Tibial artery (tissue), 4 donors: Measurements from ENCODE around the gene SCRN3.

Experiments
- DNase-seq, 2 donors: peaks; one replicate each; pipeline ENCODE4 v3.0.0-alpha.2; 2019
- H3K27ac ChIP-seq, 2 donors: fragments of 200-600 bp; sonication (generic) in 1 of 2; 1 replicate in 1 of 2; 2 replicates in 1 of 2; pipeline ENCODE4 v1.5.1; 2018 to 2019; ENCODE audit warnings: mild to moderate bottlenecking in 1 of 2
- H3K27me3 ChIP-seq, 2 donors: fragments of 200-600 bp; sonication (generic) in 1 of 2; one replicate each; pipeline versions ENCODE4 v1.5.1 to v1.6.0; 2016 to 2019
- H3K36me3 ChIP-seq, 3 donors: fragments of 200-600 bp; sonication (generic) in 2 of 3; one replicate each; pipeline ENCODE4 v1.5.1; 2016 to 2019; ENCODE audit warnings: mild to moderate bottlenecking in 2 of 3
- H3K4me1 ChIP-seq, 4 donors: fragments of 200-600 bp; sonication (generic) in 2 of 4; 1 replicate in 3 of 4; 2 replicates in 1 of 4; pipeline ENCODE4 v1.5.1; 2016 to 2019
- H3K4me3 ChIP-seq, 2 donors: fragments of 200-600 bp; sonication (generic) in 1 of 2; 1 replicate in 1 of 2; 2 replicates in 1 of 2; pipeline ENCODE4 v1.5.1; 2018 to 2019; ENCODE audit warnings: mild to moderate bottlenecking in 2 of 2
- H3K9me3 ChIP-seq, 3 donors: fragments of 200-600 bp; sonication (generic) in 1 of 3; one replicate each; pipeline ENCODE4 v1.5.1; 2016 to 2019
- intact Hi-C: fragments of 100-400 bp; cut with DNase I; formaldehyde crosslinking; loops from one replicate; pipeline ENCODE4 v1.15.0; 2023; ENCODE audit warnings: low total_unique reads
- TF ChIP-seq, protein P1 (sequence below), 2 experiments: fragments of 200-600 bp in 1 of 2; fragments of 450-650 bp in 1 of 2; IDR thresholded peaks; one replicate each; pipeline ENCODE4 v1.5.1; 2017 to 2019; ENCODE audit warnings: antibody characterized with exemption in 2 of 2, mild to moderate bottlenecking in 1 of 2, moderate library complexity in 1 of 2

The SCRN3 gene

DNA sequence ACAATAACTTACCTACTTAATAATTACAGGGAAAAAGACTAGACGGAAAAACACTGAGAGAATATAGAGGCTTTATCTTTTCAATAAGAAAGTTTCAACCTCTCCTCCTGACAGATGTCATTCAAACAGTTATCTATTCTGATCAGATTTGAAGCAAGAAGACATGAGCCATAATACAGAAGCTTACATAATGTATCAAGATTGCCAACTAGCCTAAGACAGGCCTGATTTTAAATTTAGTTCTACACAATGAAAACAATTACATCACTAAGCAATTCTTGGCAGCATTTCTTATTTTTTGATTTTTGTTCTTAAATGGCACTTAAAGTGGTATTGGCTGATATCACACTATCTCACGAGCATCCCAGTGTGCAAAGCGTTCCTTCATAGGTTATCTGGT, 49.7 kb downstream of the SCRN3 start:
- Histone ChIP-seq H3K4me1 (peaks cover 0 to 24% (median 9%) of the 10 kb centered on the region in 4 donors), H3K27me3 (no peaks in the 10 kb centered on the region), H3K36me3 (peaks cover 0 to 16% (median 15%) of the 10 kb centered on the region in 3 donors), H3K27ac (peak overlapping the region in 1 of 2 donors; percentile 8), H3K9me3 (no peaks in the 10 kb centered on the region), H3K4me3 (no peak overlapping the region)
- no peak for DNase-seq
- intact Hi-C loops = no loop called here
- TF ChIP-seq, protein P1, sequence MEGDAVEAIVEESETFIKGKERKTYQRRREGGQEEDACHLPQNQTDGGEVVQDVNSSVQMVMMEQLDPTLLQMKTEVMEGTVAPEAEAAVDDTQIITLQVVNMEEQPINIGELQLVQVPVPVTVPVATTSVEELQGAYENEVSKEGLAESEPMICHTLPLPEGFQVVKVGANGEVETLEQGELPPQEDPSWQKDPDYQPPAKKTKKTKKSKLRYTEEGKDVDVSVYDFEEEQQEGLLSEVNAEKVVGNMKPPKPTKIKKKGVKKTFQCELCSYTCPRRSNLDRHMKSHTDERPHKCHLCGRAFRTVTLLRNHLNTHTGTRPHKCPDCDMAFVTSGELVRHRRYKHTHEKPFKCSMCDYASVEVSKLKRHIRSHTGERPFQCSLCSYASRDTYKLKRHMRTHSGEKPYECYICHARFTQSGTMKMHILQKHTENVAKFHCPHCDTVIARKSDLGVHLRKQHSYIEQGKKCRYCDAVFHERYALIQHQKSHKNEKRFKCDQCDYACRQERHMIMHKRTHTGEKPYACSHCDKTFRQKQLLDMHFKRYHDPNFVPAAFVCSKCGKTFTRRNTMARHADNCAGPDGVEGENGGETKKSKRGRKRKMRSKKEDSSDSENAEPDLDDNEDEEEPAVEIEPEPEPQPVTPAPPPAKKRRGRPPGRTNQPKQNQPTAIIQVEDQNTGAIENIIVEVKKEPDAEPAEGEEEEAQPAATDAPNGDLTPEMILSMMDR (IDR thresholded peaks at IDR 0.05) = no peak

DNA sequence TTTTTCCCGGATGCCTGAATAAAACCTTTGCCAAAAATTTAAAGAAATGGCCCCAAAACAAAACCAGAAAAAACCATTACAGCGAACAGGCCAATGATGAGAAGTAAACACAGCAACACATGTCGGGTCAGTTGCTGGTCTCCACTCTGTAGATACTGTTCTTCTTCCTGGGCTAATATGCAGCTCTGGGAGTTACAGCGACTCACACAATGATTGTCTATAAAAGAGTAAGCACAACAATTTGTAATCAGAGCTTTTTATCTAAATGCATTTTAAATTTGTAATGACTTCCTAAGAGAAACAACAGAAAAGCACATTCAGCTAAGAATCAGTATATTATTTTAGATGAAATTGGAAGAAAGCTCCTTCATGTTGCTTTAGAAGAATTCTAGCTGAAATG, 51.0 kb downstream of the SCRN3 start:
- Histone ChIP-seq H3K36me3 (peaks cover 0 to 16% (median 14%) of the 10 kb centered on the region in 3 donors), H3K4me3 (no peak overlapping the region)
- TF ChIP-seq, protein P1 (IDR thresholded peaks at IDR 0.05) = no peak

GRCh38 chr2:174449033-174449432, 53.5 kb downstream of the SCRN3 start:
- Histone ChIP-seq H3K36me3 (peaks cover 6 to 24% (median 11%) of the 10 kb centered on the region in 3 donors), H3K27me3 (no peaks in the 10 kb centered on the region), H3K27ac (no peak overlapping the region), H3K4me3 (no peak overlapping the region), H3K4me1 (peaks cover 0 to 14% (median 6%) of the 10 kb centered on the region in 4 donors), H3K9me3 (no peaks in the 10 kb centered on the region)
- intact Hi-C loops = no loop called here
- DNase-seq = no peak
- TF ChIP-seq, protein P1 (IDR thresholded peaks at IDR 0.05) = no peak

More for the DNA sequence above, 51.0 kb downstream of the SCRN3 start:
- H3K9me3 ChIP-seq = no peaks in the 10 kb centered on the region
- intact Hi-C loops = no loop called here
- DNase-seq = no peak
- no peaks in the 10 kb centered on the region for H3K27me3 ChIP-seq
- no peak overlapping the region for H3K27ac ChIP-seq
- H3K4me1 ChIP-seq = peaks cover 0 to 24% (median 9%) of the 10 kb centered on the region in 4 donors

GRCh38 chr2:174450021-174450816, 54.7 kb downstream of the SCRN3 start:
- H3K9me3 ChIP-seq = no peaks in the 10 kb centered on the region
- intact Hi-C loops = no loop called here
- H3K27ac ChIP-seq = no peak overlapping the region
- H3K27me3 ChIP-seq = no peaks in the 10 kb centered on the region
- peaks cover 0 to 7% (median 2%) of the 10 kb centered on the region in 4 donors for H3K4me1 ChIP-seq
- H3K4me3 ChIP-seq = no peak overlapping the region
- DNase-seq = no peak
- TF ChIP-seq, protein P1 (IDR thresholded peaks at IDR 0.05) = no peak
- H3K36me3 ChIP-seq = peaks cover 6 to 24% (median 11%) of the 10 kb centered on the region in 3 donors

DNA sequence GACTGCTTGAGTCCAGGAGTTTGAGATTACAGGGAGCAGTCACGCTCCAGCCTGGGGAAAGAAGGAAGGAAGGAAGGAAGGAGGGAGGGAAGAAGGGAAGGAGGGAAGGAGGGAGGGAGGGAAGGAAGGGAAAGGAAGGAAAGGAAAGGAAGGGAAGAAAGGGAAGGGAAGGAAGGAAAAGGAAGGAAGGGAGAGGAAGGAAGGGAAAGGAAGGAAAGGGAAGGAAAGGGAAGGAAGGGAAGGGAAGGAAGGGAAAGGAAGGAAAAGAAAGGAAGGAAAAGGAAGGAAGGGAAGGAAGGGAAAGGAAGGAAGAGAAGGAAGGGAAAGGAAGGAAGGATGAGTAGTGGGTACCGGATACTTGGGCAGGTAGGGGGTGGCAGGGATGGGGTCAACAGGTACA, 59.0 kb downstream of the SCRN3 start:
- intact Hi-C loops = no loop called here
- TF ChIP-seq, protein P1 (IDR thresholded peaks at IDR 0.05) = no peak
- H3K36me3 ChIP-seq = peaks cover 13 to 42% (median 27%) of the 10 kb centered on the region in 3 donors
- H3K4me1 ChIP-seq = no peaks in the 10 kb centered on the region
- no peak overlapping the region for H3K4me3 ChIP-seq
- no peaks in the 10 kb centered on the region for H3K27me3 ChIP-seq
- no peak for DNase-seq
- H3K27ac ChIP-seq = no peak overlapping the region
- no peaks in the 10 kb centered on the region for H3K9me3 ChIP-seq
